Peyer's patch (tissue), 4 donors: ENCODE data around the gene TBATA.

Source experiments
- POLR2A ChIP-seq, 2 donors: fragments of 450-650 bp; IDR thresholded peaks; one replicate each; pipeline ENCODE4 v1.5.1; 2017; ENCODE audit warnings: antibody characterized with exemption in 2 of 2, mild to moderate bottlenecking in 2 of 2, moderate library complexity in 2 of 2
- TF ChIP-seq, protein P1 (sequence below), 6 experiments: fragments of 450-650 bp in 4 of 6; fragments of 200-600 bp in 2 of 6; sonication (generic) in 1 of 6; IDR thresholded peaks; one replicate each; pipeline ENCODE4 v1.5.1; 2017 to 2019; ENCODE audit warnings: antibody characterized with exemption in 6 of 6, mild to moderate bottlenecking in 3 of 6, moderate library complexity in 1 of 6

DNA sequence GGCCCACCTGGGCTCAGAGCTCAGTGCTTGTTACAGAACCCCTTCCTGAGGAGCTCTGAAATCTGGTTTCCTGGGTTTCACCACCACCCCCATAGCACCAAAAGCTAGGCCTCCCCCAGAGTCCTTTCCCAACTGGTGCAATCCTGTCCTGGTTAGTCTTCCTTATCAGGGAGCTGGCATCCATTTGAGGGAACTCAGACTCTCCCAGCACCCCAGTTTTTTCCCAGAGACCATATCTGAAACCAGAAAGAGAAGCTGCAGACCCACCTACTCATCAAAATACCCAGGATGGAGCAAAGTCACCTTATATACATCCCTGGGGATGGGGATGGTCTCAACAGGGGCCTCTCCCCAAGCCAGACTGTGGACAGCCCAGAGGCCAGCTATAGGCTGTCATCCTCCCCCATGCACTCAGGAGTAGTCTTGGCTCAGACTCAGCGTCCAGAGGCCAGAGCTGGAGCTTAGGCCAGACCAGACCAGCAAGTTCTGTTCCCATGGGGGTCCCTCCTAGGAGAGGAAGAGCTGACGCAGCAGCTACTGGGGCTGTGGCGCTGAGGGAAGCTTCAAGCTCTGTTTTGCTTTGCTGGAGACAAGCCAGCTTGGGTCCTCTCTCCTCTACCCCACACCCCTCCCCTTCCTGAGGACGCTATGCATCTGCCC, 3.0 kb downstream of the TBATA start:
- TF ChIP-seq, protein P1, sequence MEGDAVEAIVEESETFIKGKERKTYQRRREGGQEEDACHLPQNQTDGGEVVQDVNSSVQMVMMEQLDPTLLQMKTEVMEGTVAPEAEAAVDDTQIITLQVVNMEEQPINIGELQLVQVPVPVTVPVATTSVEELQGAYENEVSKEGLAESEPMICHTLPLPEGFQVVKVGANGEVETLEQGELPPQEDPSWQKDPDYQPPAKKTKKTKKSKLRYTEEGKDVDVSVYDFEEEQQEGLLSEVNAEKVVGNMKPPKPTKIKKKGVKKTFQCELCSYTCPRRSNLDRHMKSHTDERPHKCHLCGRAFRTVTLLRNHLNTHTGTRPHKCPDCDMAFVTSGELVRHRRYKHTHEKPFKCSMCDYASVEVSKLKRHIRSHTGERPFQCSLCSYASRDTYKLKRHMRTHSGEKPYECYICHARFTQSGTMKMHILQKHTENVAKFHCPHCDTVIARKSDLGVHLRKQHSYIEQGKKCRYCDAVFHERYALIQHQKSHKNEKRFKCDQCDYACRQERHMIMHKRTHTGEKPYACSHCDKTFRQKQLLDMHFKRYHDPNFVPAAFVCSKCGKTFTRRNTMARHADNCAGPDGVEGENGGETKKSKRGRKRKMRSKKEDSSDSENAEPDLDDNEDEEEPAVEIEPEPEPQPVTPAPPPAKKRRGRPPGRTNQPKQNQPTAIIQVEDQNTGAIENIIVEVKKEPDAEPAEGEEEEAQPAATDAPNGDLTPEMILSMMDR (IDR thresholded peaks at IDR 0.05), result no peak
- no peak for TF ChIP-seq POLR2A (IDR thresholded peaks at IDR 0.05)
